Suprapubic skin (tissue), 4 donors: ENCODE results near the gene NAA10. TPM values are rescaled to one million over a fixed set of nuclear protein-coding genes. Genes with fewer than 3 reads are reported as not detected.

ENCODE experiments used
- DNase-seq, 2 donors: peaks; one replicate each; pipeline ENCODE4 v3.0.0-alpha.2; 2019; ENCODE audit warnings: low spot score in 2 of 2
- H3K27ac ChIP-seq: fragments of 200-600 bp; sonication (generic); one replicate; pipeline ENCODE4 v1.5.1; 2019
- H3K27me3 ChIP-seq: fragments of 200-600 bp; sonication (generic); one replicate; pipeline ENCODE4 v1.5.1; 2019
- H3K36me3 ChIP-seq: fragments of 200-600 bp; sonication (generic); one replicate; pipeline ENCODE4 v1.5.1; 2019
- H3K4me1 ChIP-seq: fragments of 200-600 bp; sonication (generic); one replicate; pipeline ENCODE4 v1.5.1; 2019
- H3K4me3 ChIP-seq: fragments of 200-600 bp; sonication (generic); one replicate; pipeline ENCODE4 v1.5.1; 2019; ENCODE audit warnings: mild to moderate bottlenecking
- H3K9me3 ChIP-seq: fragments of 200-600 bp; sonication (generic); one replicate; pipeline ENCODE4 v1.5.1; 2019
- EP300 ChIP-seq: sonication (generic); formaldehyde crosslinking; IDR thresholded peaks from one replicate; pipeline ENCODE4 v1.6.1; 2017; ENCODE audit warnings: antibody characterized with exemption
- POLR2A ChIP-seq, 2 donors: fragments of 450-650 bp; IDR thresholded peaks; one replicate each; pipeline ENCODE4 v1.6.1; 2017; ENCODE audit warnings: antibody characterized with exemption in 2 of 2, mild to moderate bottlenecking in 2 of 2, moderate library complexity in 2 of 2
- POLR2AphosphoS5 ChIP-seq, 3 donors: sonication (generic); formaldehyde crosslinking; IDR thresholded peaks; one replicate each; pipeline ENCODE4 v1.6.1; 2017; ENCODE audit warnings: antibody characterized with exemption in 3 of 3
- WGBS: methylation state at CpG from one replicate; pipeline ENCODE4 v1.1.5; 2018; 5-methylcytosine and 5-hydroxymethylcytosine counted together
- total RNA-seq, 4 donors: library from RNA; depleted of rRNA; stranded (reverse); fragments of >200 nt; gene quantifications; one replicate each; pipeline ENCODE4 v1.1.0, GENCODE V29; 2016
- TF ChIP-seq, protein P1 (sequence below), 2 donors: fragments of 200-600 bp in 1 of 2; fragments of 450-650 bp in 1 of 2; sonication (generic) in 1 of 2; IDR thresholded peaks; one replicate each; pipeline ENCODE4 v1.5.1; 2016 to 2019; ENCODE audit warnings: antibody characterized with exemption in 2 of 2, mild to moderate bottlenecking in 1 of 2, moderate library complexity in 1 of 2

NAA10 gene
- total RNA-seq, 4 donors from 2014 or later, result 58.5 to 97.2 (median 73.0) TPM

DNA sequence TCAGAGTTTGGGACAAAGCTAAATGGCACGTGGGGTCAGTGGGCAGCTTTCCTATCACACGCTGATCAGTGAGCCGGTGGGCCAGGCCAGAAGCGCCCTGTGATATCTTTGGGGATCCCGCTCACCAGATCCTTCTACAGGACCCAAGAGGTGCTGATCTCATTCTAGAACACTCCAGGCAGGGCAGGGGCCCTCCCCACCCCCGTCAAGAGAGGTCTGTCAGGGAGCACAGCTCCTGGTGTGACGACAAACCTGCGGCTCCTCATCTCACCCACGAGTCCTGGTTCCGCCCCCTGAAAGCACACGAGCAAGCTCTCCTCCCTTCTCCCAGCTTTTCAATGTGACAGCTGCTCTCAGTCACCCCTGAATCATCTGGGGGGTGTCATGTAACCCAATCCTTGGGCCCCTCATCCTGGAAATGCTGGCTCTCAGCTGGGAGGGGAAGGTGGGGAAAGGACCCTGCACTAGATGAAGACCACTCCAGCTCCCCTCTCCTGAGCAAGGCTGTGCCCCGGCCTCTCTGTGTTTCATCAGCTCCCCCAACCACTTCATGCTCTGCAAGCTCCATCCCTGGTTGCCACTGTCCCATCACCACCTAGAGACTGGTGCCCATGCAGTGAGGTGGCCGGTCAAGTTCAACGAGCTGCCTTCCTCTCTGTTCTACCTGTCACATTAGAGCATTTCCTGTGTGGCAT is 32.2 kb upstream of the NAA10 start:
- Histone ChIP-seq H3K27ac (no peak overlapping the region), H3K4me1 (peaks cover 42% of the 10 kb centered on the region), H3K36me3 (peaks cover 15% of the 10 kb centered on the region), H3K27me3 (no peaks in the 10 kb centered on the region), H3K4me3 (no peak overlapping the region), H3K9me3 (no peaks in the 10 kb centered on the region)
- peak in 1 of 2 donors; percentile 62 for DNase-seq
- TF ChIP-seq POLR2A (IDR thresholded peaks at IDR 0.05) (no peak), EP300 (no peak), POLR2AphosphoS5 (IDR thresholded peaks at IDR 0.05) (no peak)
- TF ChIP-seq, protein P1, sequence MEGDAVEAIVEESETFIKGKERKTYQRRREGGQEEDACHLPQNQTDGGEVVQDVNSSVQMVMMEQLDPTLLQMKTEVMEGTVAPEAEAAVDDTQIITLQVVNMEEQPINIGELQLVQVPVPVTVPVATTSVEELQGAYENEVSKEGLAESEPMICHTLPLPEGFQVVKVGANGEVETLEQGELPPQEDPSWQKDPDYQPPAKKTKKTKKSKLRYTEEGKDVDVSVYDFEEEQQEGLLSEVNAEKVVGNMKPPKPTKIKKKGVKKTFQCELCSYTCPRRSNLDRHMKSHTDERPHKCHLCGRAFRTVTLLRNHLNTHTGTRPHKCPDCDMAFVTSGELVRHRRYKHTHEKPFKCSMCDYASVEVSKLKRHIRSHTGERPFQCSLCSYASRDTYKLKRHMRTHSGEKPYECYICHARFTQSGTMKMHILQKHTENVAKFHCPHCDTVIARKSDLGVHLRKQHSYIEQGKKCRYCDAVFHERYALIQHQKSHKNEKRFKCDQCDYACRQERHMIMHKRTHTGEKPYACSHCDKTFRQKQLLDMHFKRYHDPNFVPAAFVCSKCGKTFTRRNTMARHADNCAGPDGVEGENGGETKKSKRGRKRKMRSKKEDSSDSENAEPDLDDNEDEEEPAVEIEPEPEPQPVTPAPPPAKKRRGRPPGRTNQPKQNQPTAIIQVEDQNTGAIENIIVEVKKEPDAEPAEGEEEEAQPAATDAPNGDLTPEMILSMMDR (IDR thresholded peaks at IDR 0.05), result no peak
- WGBS, result 72% methylated on average over 11 of the region's 14 CpGs

GRCh38 chrX:153966283-153966688 is 31.4 kb upstream of the NAA10 start:
- H3K27ac ChIP-seq, result no peak overlapping the region
- peaks cover 42% of the 10 kb centered on the region for H3K4me1 ChIP-seq
- no peak overlapping the region for H3K4me3 ChIP-seq
- no peak for DNase-seq
- H3K36me3 ChIP-seq, result peaks cover 22% of the 10 kb centered on the region
- H3K9me3 ChIP-seq, result no peaks in the 10 kb centered on the region
- 73% methylated on average over 11 of the region's 15 CpGs for WGBS
- no peaks in the 10 kb centered on the region for H3K27me3 ChIP-seq
- TF ChIP-seq EP300, result no peak
- no peak for TF ChIP-seq POLR2A (IDR thresholded peaks at IDR 0.05)
- TF ChIP-seq, protein P1 (IDR thresholded peaks at IDR 0.05), result no peak
- TF ChIP-seq POLR2AphosphoS5 (IDR thresholded peaks at IDR 0.05), result no peak

DNA sequence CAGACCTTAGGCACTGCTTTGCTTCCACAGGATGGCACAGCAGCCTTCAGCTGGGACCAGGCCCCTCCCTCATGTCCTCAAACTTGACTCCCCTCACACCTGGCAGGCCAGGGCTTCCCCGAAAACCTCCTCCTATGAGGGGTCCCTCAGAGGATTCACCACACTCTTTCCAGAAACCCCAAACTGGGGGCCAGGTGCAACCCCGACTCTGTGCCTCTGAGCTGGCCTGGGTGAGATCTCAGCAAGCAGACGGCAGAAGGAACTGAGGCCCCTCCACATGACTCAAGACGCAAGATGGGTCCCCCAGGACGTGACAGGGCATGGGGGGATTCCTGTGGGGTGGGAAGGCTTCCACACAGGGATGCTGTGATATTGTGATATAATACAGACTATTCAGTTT is 30.6 kb upstream of the NAA10 start:
- peaks cover 42% of the 10 kb centered on the region for H3K4me1 ChIP-seq
- TF ChIP-seq POLR2AphosphoS5 (IDR thresholded peaks at IDR 0.05), result no peak
- TF ChIP-seq, protein P1 (IDR thresholded peaks at IDR 0.05), result no peak
- TF ChIP-seq POLR2A (IDR thresholded peaks at IDR 0.05), result no peak
- no peak for TF ChIP-seq EP300

DNA sequence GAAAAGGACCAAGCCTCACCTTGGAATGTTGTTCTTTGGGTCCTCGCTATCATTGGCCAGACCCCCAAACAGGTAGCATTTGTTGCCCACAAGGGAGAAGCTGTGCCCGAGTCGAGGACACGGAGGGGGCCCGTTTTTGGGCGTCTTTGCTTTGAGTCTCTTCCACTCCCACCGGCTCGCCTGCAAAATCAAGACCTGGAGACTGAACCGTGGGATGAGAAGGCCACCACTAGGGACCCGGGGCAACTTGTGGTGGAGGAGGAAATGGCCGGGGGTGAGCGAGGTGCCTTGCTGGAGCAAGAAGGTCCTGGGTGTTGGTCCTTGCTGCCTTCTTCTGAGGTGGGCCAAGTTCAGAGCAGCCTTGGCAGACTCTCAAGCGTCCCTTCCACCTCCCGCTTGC is 29.3 kb upstream of the NAA10 start:
- no peaks in the 10 kb centered on the region for H3K27me3 ChIP-seq
- no peak for DNase-seq
- no peaks in the 10 kb centered on the region for H3K9me3 ChIP-seq
- 89% methylated on average over 14 of the region's 14 CpGs for WGBS
- H3K4me1 ChIP-seq, result peaks cover 35% of the 10 kb centered on the region
- TF ChIP-seq POLR2AphosphoS5 (IDR thresholded peaks at IDR 0.05) (no peak), POLR2A (IDR thresholded peaks at IDR 0.05) (no peak), EP300 (no peak)
- TF ChIP-seq, protein P1 (IDR thresholded peaks at IDR 0.05), result no peak
- peaks cover 44% of the 10 kb centered on the region for H3K36me3 ChIP-seq
- H3K27ac ChIP-seq, result no peak overlapping the region
- H3K4me3 ChIP-seq, result no peak overlapping the region

More for the DNA sequence above, 30.6 kb upstream of the NAA10 start:
- H3K36me3 ChIP-seq, result peaks cover 31% of the 10 kb centered on the region
- no peak overlapping the region for H3K4me3 ChIP-seq
- no peak overlapping the region for H3K27ac ChIP-seq
- H3K27me3 ChIP-seq, result no peaks in the 10 kb centered on the region
- no peaks in the 10 kb centered on the region for H3K9me3 ChIP-seq
- DNase-seq, result no peak
- 84% methylated on average over 3 of the region's 5 CpGs for WGBS

DNA sequence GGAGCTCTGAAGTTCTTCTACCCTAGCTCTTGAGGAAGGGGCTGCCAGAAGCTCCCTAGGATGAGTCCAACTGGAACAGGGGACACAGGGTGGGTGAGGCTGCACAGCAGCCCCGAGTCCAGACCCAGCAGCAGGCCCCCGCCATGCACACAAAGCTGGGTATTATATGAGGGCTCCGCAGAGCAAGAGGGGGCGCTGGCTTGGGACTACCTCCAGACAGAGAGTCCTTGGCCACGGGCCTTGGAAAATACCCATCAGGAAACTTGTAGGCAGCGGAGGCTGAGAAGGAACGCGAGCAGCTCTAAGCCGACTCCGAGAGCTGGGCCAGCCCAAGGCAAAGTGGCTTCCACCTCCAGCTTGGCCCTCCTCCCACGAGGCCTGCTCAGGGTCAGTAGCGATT is 28.7 kb upstream of the NAA10 start:
- no peak for TF ChIP-seq EP300
- no peak for TF ChIP-seq POLR2A (IDR thresholded peaks at IDR 0.05)
- TF ChIP-seq, protein P1 (IDR thresholded peaks at IDR 0.05), result no peak
- no peak for TF ChIP-seq POLR2AphosphoS5 (IDR thresholded peaks at IDR 0.05)
- WGBS, result 95% methylated on average over 4 of the region's 12 CpGs
- no peaks in the 10 kb centered on the region for H3K9me3 ChIP-seq
- no peak for DNase-seq
- peaks cover 30% of the 10 kb centered on the region for H3K4me1 ChIP-seq
- no peak overlapping the region for H3K4me3 ChIP-seq
- no peak overlapping the region for H3K27ac ChIP-seq
- H3K36me3 ChIP-seq, result peaks cover 50% of the 10 kb centered on the region
- H3K27me3 ChIP-seq, result no peaks in the 10 kb centered on the region
